Gastroesophageal sphincter (tissue), 3 donors: Measurements from ENCODE around the gene SLC25A20.

ENCODE experiments used
- CTCF ChIP-seq, 4 experiments: fragments of 200-600 bp in 2 of 4; fragments of 450-650 bp in 2 of 4; sonication (generic) in 1 of 4; IDR thresholded peaks; one replicate each; pipeline ENCODE4 v1.5.1; 2017 to 2019; ENCODE audit warnings: antibody characterized with exemption in 4 of 4, mild to moderate bottlenecking in 2 of 4, moderate library complexity in 2 of 4
- EP300 ChIP-seq: sonication (generic); formaldehyde crosslinking; IDR thresholded peaks from one replicate; pipeline ENCODE4 v1.6.1; 2017; ENCODE audit warnings: antibody characterized with exemption, mild to moderate bottlenecking
- POLR2A ChIP-seq, 2 donors: fragments of 450-650 bp; IDR thresholded peaks; one replicate each; pipeline ENCODE4 v1.6.1; 2017; ENCODE audit warnings: antibody characterized with exemption in 2 of 2, mild to moderate bottlenecking in 2 of 2, moderate library complexity in 1 of 2

GRCh38 chr3:48881006-48881405 lies 17.7 kb downstream of the SLC25A20 start:
- TF ChIP-seq EP300, result no peak
- TF ChIP-seq CTCF (IDR thresholded peaks at IDR 0.05), result no peak
- TF ChIP-seq POLR2A (IDR thresholded peaks at IDR 0.05), result no peak
